IMR-90 (cell line): Measurements from ENCODE around the gene NLGN1. TPM values are rescaled to one million over a fixed set of nuclear protein-coding genes. Genes with fewer than 3 reads are reported as not detected.

Experiments used
- ATAC-seq: fragments of 200-7000 bp; cut with Tn5 transposase; 2 replicates; pipeline ENCODE4 v1.9.1; 2020; ENCODE audit warnings: low read depth, mild to moderate bottlenecking, moderate library complexity
- BruUV-seq: library from RNA; stranded (reverse); fragments of 400-500 nt; replicated peaks from 2 replicates; lab custom pipeline; 2021; lab: Mats Ljungman, UMichigan
- CTCF ChIA-PET: fragments of 300-600 bp; formaldehyde crosslinking; extraction: SDS; loops from one replicate; lab custom pipeline; 2021; ENCODE audit warnings: antibody characterized with exemption; lab: Yijun Ruan, JAX
- POLR2A ChIA-PET: fragments of 300-600 bp; sonication (Branson Sonifier 250); formaldehyde crosslinking; loops from one replicate; lab custom pipeline; 2022; ENCODE audit warnings: antibody characterized with exemption; ENCODE audit not compliant: unreplicated experiment; lab: Charles Lee
- DNase-seq: peaks from one replicate; pipeline ENCODE4 v3.0.0; 2013
- H2AFZ ChIP-seq: replicated peaks from 2 replicates; pipeline ENCODE3; 2013; ENCODE audit warnings: low read length, mild to moderate bottlenecking; ENCODE audit not compliant: poor library complexity
- H2AK5ac ChIP-seq: 2 replicates; pipeline ENCODE4 v1.6.1; 2013; ENCODE audit warnings: low read depth, low read length, inconsistent platforms
- H2AK9ac ChIP-seq: replicated peaks from 2 replicates; pipeline ENCODE3; 2013; ENCODE audit warnings: mild to moderate bottlenecking, low read depth, low read length, moderate library complexity; ENCODE audit not compliant: poor library complexity
- H2BK120ac ChIP-seq: 2 replicates; pipeline ENCODE4 v1.6.1; 2013; ENCODE audit warnings: low read depth, low read length, inconsistent platforms
- H2BK15ac ChIP-seq: 3 replicates; pipeline ENCODE4 v1.6.1; 2013; ENCODE audit warnings: low read depth, low read length, inconsistent platforms
- H2BK20ac ChIP-seq: 2 replicates; pipeline ENCODE4 v1.6.1; 2013; ENCODE audit warnings: low read depth, mild to moderate bottlenecking, inconsistent platforms, low read length, moderate library complexity
- H2BK5ac ChIP-seq: 2 replicates; pipeline ENCODE4 v1.6.1; 2013; ENCODE audit warnings: mild to moderate bottlenecking, low read depth, low read length, inconsistent platforms; ENCODE audit not compliant: poor library complexity, severe bottlenecking
- H3K14ac ChIP-seq: replicated peaks from 2 replicates; pipeline ENCODE4 v1.6.1; 2013; ENCODE audit warnings: low read depth, low read length, inconsistent platforms
- H3K18ac ChIP-seq: 2 replicates; pipeline ENCODE4 v1.6.1; 2013; ENCODE audit warnings: low read depth, low read length, control low read depth
- H3K23ac ChIP-seq: 2 replicates; pipeline ENCODE4 v1.6.1; 2013; ENCODE audit warnings: low read depth, low read length, inconsistent platforms
- H3K27ac ChIP-seq: 2 replicates; pipeline ENCODE4 v1.5.1; 2013; ENCODE audit warnings: mild to moderate bottlenecking, control low read depth, low read length; ENCODE audit not compliant: insufficient read depth
- H3K27me3 ChIP-seq: 2 replicates; pipeline ENCODE4 v1.6.1; 2013; ENCODE audit warnings: low read length; ENCODE audit not compliant: control insufficient read depth, insufficient read depth
- H3K36me3 ChIP-seq: 2 replicates; pipeline ENCODE4 v1.6.1; 2013; ENCODE audit warnings: low read length, mixed read lengths; ENCODE audit not compliant: control insufficient read depth, insufficient read depth
- H3K4ac ChIP-seq: 2 replicates; pipeline ENCODE4 v1.6.1; 2013; ENCODE audit warnings: low read depth, low read length, inconsistent platforms
- H3K4me1 ChIP-seq: 2 replicates; pipeline ENCODE4 v1.6.1; 2013; ENCODE audit warnings: low read length, mixed read lengths; ENCODE audit not compliant: control insufficient read depth, insufficient read depth
- H3K4me2 ChIP-seq: 2 replicates; pipeline ENCODE4 v1.6.1; 2013; ENCODE audit warnings: low read depth, mild to moderate bottlenecking, control low read depth, low read length, moderate library complexity
- H3K4me3 ChIP-seq: 2 replicates; pipeline ENCODE4 v1.5.1; 2013; ENCODE audit warnings: low read depth, mild to moderate bottlenecking, control low read depth, low read length, moderate library complexity; ENCODE audit not compliant: insufficient read depth
- H3K56ac ChIP-seq: 2 replicates; pipeline ENCODE4 v1.6.1; 2013; ENCODE audit warnings: low read length, inconsistent platforms; ENCODE audit not compliant: insufficient read depth; ENCODE audit errors: extremely low read depth
- H3K79me1 ChIP-seq, 2 experiments: 2 replicates each; pipeline ENCODE4 v1.6.1; 2013; ENCODE audit warnings: low read length in 2 of 2, inconsistent platforms in 1 of 2, low read depth in 1 of 2
- H3K9ac ChIP-seq: 2 replicates; pipeline ENCODE4 v1.6.1; 2013; ENCODE audit warnings: low read depth, low read length, control low read depth
- H3K9me1 ChIP-seq: 2 replicates; pipeline ENCODE4 v1.6.1; 2013; ENCODE audit warnings: low read length, inconsistent platforms; ENCODE audit not compliant: insufficient read depth
- H3K9me3 ChIP-seq: 2 replicates; pipeline ENCODE4 v1.6.1; 2013; ENCODE audit warnings: low read length; ENCODE audit not compliant: control insufficient read depth, insufficient read depth
- H4K20me1 ChIP-seq: 2 replicates; pipeline ENCODE4 v1.6.1; 2013; ENCODE audit warnings: low read length, inconsistent platforms; ENCODE audit not compliant: insufficient read depth
- H4K5ac ChIP-seq: 2 replicates; pipeline ENCODE4 v1.6.1; 2013; ENCODE audit warnings: mild to moderate bottlenecking, low read depth, low read length, control low read depth
- H4K8ac ChIP-seq, 2 experiments: 2 replicates each; pipeline ENCODE4 v1.6.1; 2013; ENCODE audit warnings: low read depth in 2 of 2, low read length in 2 of 2, control low read depth in 1 of 2, inconsistent platforms in 1 of 2
- H4K91ac ChIP-seq: 2 replicates; pipeline ENCODE4 v1.6.1; 2013; ENCODE audit warnings: low read depth, low read length, inconsistent platforms; ENCODE audit not compliant: insufficient read depth
- FOS ChIP-seq: fragments of 150-350 bp; IDR thresholded peaks from 2 replicates; pipeline ENCODE4 v1.6.1; 2016; ENCODE audit warnings: low read depth, low read length
- WGBS, 2 experiments: methylation state at CpG; one replicate each; pipeline versions ENCODE4 v1.1.5 to v1.1.7; 2013; ENCODE audit warnings: missing lambda C conversion rate in 2 of 2; ENCODE audit not compliant: insufficient read length in 1 of 2; ENCODE audit errors: extremely low coverage in 2 of 2; 5-methylcytosine and 5-hydroxymethylcytosine counted together
- dilution Hi-C: fragments of 300-500 bp; cut with HindIII; formaldehyde crosslinking; loops from one replicate; pipeline ENCODE4 v1.14.3; 2018; ENCODE audit warnings: low sequenced_read_pairs; ENCODE audit not compliant: unreplicated experiment
- in situ Hi-C: fragments of 300-500 bp; cut with MboI; formaldehyde crosslinking; loops from 3 replicates; pipeline ENCODE4 v1.14.3; 2019; ENCODE audit warnings: low sequenced_read_pairs, inconsistent platforms, mixed read lengths
- intact Hi-C: fragments of 100-400 bp; cut with micrococcal nuclease; formaldehyde crosslinking; loops from 2 replicates; pipeline ENCODE4 v1.10.0; 2022
- polyA plus RNA-seq, 3 experiments: library from polyadenylated mRNA; depleted of rRNA; stranded (reverse); fragments of >200 nt; gene quantifications; 2 replicates each; pipeline ENCODE4 v1.2.3, GENCODE V29; 2012; ENCODE audit warnings: low replicate concordance in 1 of 3
- total RNA-seq: library from RNA; depleted of rRNA; stranded (reverse); fragments of >200 nt; gene quantifications from 2 replicates; pipeline ENCODE4 v1.2.3, GENCODE V29; 2012

The NLGN1 gene
- total and polyA plus RNA-seq, 2 of the 4 experiments (the other 2 are of a cell fraction): 1.8 to 12.5 TPM

DNA sequence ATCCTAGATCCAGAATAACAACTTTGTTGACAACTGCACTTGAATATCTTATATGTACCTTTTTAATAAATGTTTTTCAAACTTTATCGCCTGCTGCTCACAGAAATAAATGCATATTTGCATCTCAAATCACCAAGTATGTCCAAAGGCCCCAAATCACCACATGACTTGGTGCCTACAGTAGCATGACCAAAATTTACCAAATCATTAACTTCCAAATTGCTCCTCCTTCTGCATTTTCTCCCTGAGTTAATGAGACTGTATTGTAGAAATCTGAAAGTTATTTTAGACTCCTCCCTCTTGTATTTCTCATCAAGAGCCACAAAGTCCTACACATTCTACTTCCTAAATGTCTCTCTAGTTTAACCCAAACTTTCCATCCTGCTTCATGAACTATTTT is 826.1 kb downstream of the NLGN1 start:
- dilution Hi-C loops: no loop called here
- Histone ChIP-seq H3K27ac (no peak overlapping the region), H2BK120ac (no peak overlapping the region), H3K4me2 (no peak overlapping the region), H2BK15ac (no peak overlapping the region), H3K9me1 (no peaks in the 10 kb centered on the region), H3K4me1 (peaks cover 1% of the 10 kb centered on the region; the same call in 1 of the 2 replicates), H3K56ac (no peak overlapping the region), H3K18ac (no peak overlapping the region), H4K91ac (no peak overlapping the region), H3K14ac (no peak overlapping the region), H2AK5ac (no peak overlapping the region), H4K8ac (no peak overlapping the region), H4K20me1 (no peaks in the 10 kb centered on the region), H3K36me3 (no peaks in the 10 kb centered on the region), H3K27me3 (no peaks in the 10 kb centered on the region), H3K23ac (no peak overlapping the region), H2AFZ (no peak overlapping the region), H2BK20ac (no peak overlapping the region), H3K9ac (no peak overlapping the region), H2BK5ac (no peak overlapping the region), H3K9me3 (no peaks in the 10 kb centered on the region), H3K79me1 (no peaks in the 10 kb centered on the region), H3K4ac (no peak overlapping the region), H2AK9ac (no peak overlapping the region), H4K5ac (no peak overlapping the region), H3K4me3 (no peak overlapping the region)
- no peak for ATAC-seq
- WGBS, 2 experiments: no CpG with 5 or more reads among the region's 1 CpG
- no TSS peak for BruUV-seq
- TF ChIP-seq FOS: no peak
- no peak for DNase-seq
- in situ Hi-C loops: no loop called here
- POLR2A ChIA-PET: no interaction called here
- CTCF ChIA-PET: interaction anchor here (0.6 kb wide), 1 partner anchor 665 kb away, joined by 3 read pairs; no protein-coding TSS in a partner anchor
- intact Hi-C loops: no loop called here
